Astrocyte (in vitro differentiated cells and primary cell): ENCODE measurements around the gene ADM. TPM values are rescaled to one million over a fixed set of nuclear protein-coding genes. Genes with fewer than 3 reads are reported as not detected.

Source experiments
- DNase-seq: peaks from one replicate; pipeline ENCODE4 v3.0.0-alpha.2; 2010; ENCODE audit warnings: low read depth
- FAIRE-seq: peaks from 2 replicates; lab custom pipeline; 2011; peaks lifted over from hg19 to GRCh38; lab: Jason Lieb, UNC
- H2AFZ ChIP-seq: 2 replicates; pipeline ENCODE4 v1.6.0; 2012; ENCODE audit warnings: low read depth, low read length, inconsistent platforms
- H3K27ac ChIP-seq: 2 replicates; pipeline ENCODE4 v1.5.1; 2011; ENCODE audit warnings: low read depth, low read length, inconsistent platforms
- H3K27me3 ChIP-seq: 2 replicates; pipeline ENCODE4 v1.6.0; 2011; ENCODE audit warnings: low read length, inconsistent platforms; ENCODE audit not compliant: insufficient read depth
- H3K36me3 ChIP-seq: 2 replicates; pipeline ENCODE4 v1.5.1; 2011; ENCODE audit warnings: low read length, inconsistent platforms; ENCODE audit not compliant: insufficient read depth
- H3K4me1 ChIP-seq: 2 replicates; pipeline ENCODE4 v1.5.1; 2011; ENCODE audit warnings: low read length, inconsistent platforms; ENCODE audit not compliant: insufficient read depth
- H3K4me2 ChIP-seq: 2 replicates; pipeline ENCODE4 v1.6.0; 2012; ENCODE audit warnings: low read length, inconsistent platforms
- H3K4me3 ChIP-seq: 2 replicates; pipeline ENCODE4 v1.5.1; 2011; ENCODE audit warnings: low read depth, mild to moderate bottlenecking, low read length, inconsistent platforms; ENCODE audit not compliant: insufficient read depth
- H3K79me2 ChIP-seq: 2 replicates; pipeline ENCODE4 v1.6.0; 2012; ENCODE audit warnings: mild to moderate bottlenecking, low read length, inconsistent platforms; ENCODE audit not compliant: insufficient read depth
- H3K9ac ChIP-seq: 2 replicates; pipeline ENCODE4 v1.6.0; 2012; ENCODE audit warnings: mild to moderate bottlenecking, low read length, inconsistent platforms
- H3K9me3 ChIP-seq: 2 replicates; pipeline ENCODE4 v1.5.1; 2012; ENCODE audit warnings: low read depth, mild to moderate bottlenecking, low read length, inconsistent platforms; ENCODE audit not compliant: insufficient read depth
- H4K20me1 ChIP-seq: 2 replicates; pipeline ENCODE4 v1.6.0; 2012; ENCODE audit warnings: low read length, inconsistent platforms; ENCODE audit not compliant: insufficient read depth
- H3K27ac Mint-ChIP-seq: one replicate; pipeline ENCODE4 v1.8.0; 2021; ENCODE audit warnings: mild to moderate bottlenecking, mixed read lengths; ENCODE audit not compliant: unreplicated experiment
- H3K27me3 Mint-ChIP-seq: one replicate; pipeline ENCODE4 v1.8.0; 2021; ENCODE audit warnings: low read depth, mixed read lengths; ENCODE audit not compliant: unreplicated experiment
- H3K36me3 Mint-ChIP-seq: one replicate; pipeline ENCODE4 v1.8.0; 2021; ENCODE audit warnings: low read depth, mixed read lengths; ENCODE audit not compliant: unreplicated experiment
- H3K4me1 Mint-ChIP-seq: one replicate; pipeline ENCODE4 v1.8.0; 2021; ENCODE audit warnings: low read depth, mixed read lengths; ENCODE audit not compliant: unreplicated experiment
- H3K4me3 Mint-ChIP-seq: one replicate; pipeline ENCODE4 v1.8.0; 2021; ENCODE audit warnings: mild to moderate bottlenecking, moderate library complexity, mixed read lengths; ENCODE audit not compliant: unreplicated experiment
- H3K9me3 Mint-ChIP-seq: one replicate; pipeline ENCODE4 v1.8.0; 2021; ENCODE audit warnings: mild to moderate bottlenecking, mixed read lengths; ENCODE audit not compliant: unreplicated experiment
- CTCF ChIP-seq: IDR thresholded peaks from 2 replicates; pipeline ENCODE4 v1.5.1; 2011; ENCODE audit warnings: low read depth, mild to moderate bottlenecking, inconsistent platforms, low read length, moderate library complexity; ENCODE audit not compliant: insufficient read depth
- EZH2 ChIP-seq: IDR thresholded peaks from 2 replicates; pipeline ENCODE4 v1.6.1; 2012; ENCODE audit warnings: mild to moderate bottlenecking, low read length, inconsistent platforms; ENCODE audit not compliant: insufficient read depth
- total RNA-seq: library from RNA; stranded (reverse); gene quantifications from 2 replicates; pipeline ENCODE4 v1.2.1, GENCODE V29; 2021

ADM gene
- total RNA-seq, 1 donor from 2014 or later = 78.7 TPM

DNA sequence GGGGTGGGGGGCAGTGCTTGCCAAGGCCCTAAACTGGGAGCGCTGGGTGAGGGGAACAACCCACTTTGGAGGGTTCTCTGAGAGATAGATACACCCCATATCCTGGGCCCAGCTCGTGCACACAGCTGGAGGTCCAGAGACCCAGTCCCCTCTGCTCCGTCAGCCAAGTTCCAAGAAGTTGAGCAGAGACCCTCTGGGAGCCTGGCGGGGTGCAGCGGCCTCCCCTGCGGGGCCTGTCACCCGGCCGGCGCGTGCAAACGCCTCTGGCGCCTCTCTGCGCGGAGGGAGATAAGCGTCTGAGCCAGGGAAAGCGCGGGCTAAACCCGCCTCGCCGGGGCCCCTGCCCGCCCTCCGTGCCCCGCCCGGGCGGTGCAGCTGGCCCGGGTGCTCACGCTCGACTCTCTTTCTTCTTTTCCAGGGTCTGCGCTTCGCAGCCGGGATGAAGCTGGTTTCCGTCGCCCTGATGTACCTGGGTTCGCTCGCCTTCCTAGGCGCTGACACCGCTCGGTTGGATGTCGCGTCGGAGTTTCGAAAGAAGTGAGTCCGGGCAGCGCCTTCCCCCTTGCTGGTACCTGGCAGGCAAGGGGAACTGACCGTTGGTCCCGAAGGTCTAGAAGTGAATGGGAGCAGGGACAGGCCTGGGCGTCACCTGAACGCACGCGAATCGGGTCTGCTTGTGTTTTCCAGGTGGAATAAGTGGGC is 540 bp downstream of the ADM start:
- TF ChIP-seq EZH2 (no peak), CTCF (no peak)
- Mint-ChIP-seq H3K4me3 (peak overlapping the region; percentile 98), H3K27me3 (no peaks in the 10 kb centered on the region), H3K9me3 (no peaks in the 10 kb centered on the region), H3K4me1 (peaks cover 11% of the 10 kb centered on the region), H3K36me3 (peaks cover 16% of the 10 kb centered on the region), H3K27ac (peak overlapping the region; percentile 85)
- peak overlapping the region; percentile 94 for H3K4me2 ChIP-seq
- H3K4me1 ChIP-seq = peaks cover 58% of the 10 kb centered on the region
- no peaks in the 10 kb centered on the region for H3K27me3 ChIP-seq
- no peaks in the 10 kb centered on the region for H3K9me3 ChIP-seq
- peak overlapping the region; percentile 88 for H3K4me3 ChIP-seq
- H3K27ac ChIP-seq = peak overlapping the region; percentile 64
- H3K79me2 ChIP-seq = peaks cover 24% of the 10 kb centered on the region
- no peak for FAIRE-seq
- H3K9ac ChIP-seq = peak overlapping the region; percentile 89
- DNase-seq = no peak
- H2AFZ ChIP-seq = peak overlapping the region; percentile 58
- peaks cover 24% of the 10 kb centered on the region for H4K20me1 ChIP-seq
- no peaks in the 10 kb centered on the region for H3K36me3 ChIP-seq

GRCh38 chr11:10305964-10306918 is 1.4 kb downstream of the ADM start:
- H3K4me1 ChIP-seq = peaks cover 54% of the 10 kb centered on the region
- no peak for TF ChIP-seq EZH2
- no peak for TF ChIP-seq CTCF
- peak overlapping the region; percentile 91 for H3K4me3 Mint-ChIP-seq
- H3K9me3 Mint-ChIP-seq = no peaks in the 10 kb centered on the region
- H3K9me3 ChIP-seq = no peaks in the 10 kb centered on the region
- DNase-seq (no peak), FAIRE-seq (no peak)
- H4K20me1 ChIP-seq = peaks cover 24% of the 10 kb centered on the region
- peak overlapping the region; percentile 89 for H3K9ac ChIP-seq
- peak overlapping the region; percentile 88 for H3K4me3 ChIP-seq
- H3K4me2 ChIP-seq = peak overlapping the region; percentile 94
- peak overlapping the region; percentile 64 for H3K27ac ChIP-seq
- H3K36me3 ChIP-seq = no peaks in the 10 kb centered on the region
- peak overlapping the region; percentile 58 for H2AFZ ChIP-seq
- H3K79me2 ChIP-seq = peaks cover 24% of the 10 kb centered on the region
- no peaks in the 10 kb centered on the region for H3K27me3 Mint-ChIP-seq
- peaks cover 11% of the 10 kb centered on the region for H3K4me1 Mint-ChIP-seq
- H3K27me3 ChIP-seq = no peaks in the 10 kb centered on the region
- peak overlapping the region; percentile 85 for H3K27ac Mint-ChIP-seq
- H3K36me3 Mint-ChIP-seq = peaks cover 16% of the 10 kb centered on the region
